Aorta (tissue), 5 donors: ENCODE results near the gene FILIP1L. TPM values are rescaled to one million over a fixed set of nuclear protein-coding genes. Genes with fewer than 3 reads are reported as not detected.

ENCODE experiments used
- ATAC-seq: fragments of 200-7000 bp; cut with Tn5 transposase; one replicate; pipeline ENCODE4 v1.9.1; 2022; ENCODE audit warnings: moderate library complexity; ENCODE audit not compliant: low FRiP score
- DNase-seq, 2 donors: peaks; one replicate each; pipeline ENCODE4 v3.0.0-alpha.2; 2020
- H3K27ac ChIP-seq, 2 donors: one replicate each; pipeline ENCODE4 v1.5.1; 2013; ENCODE audit warnings: low read length in 2 of 2, mild to moderate bottlenecking in 2 of 2, moderate library complexity in 2 of 2, control low read depth in 1 of 2, inconsistent platforms in 1 of 2, low read depth in 1 of 2
- H3K27me3 ChIP-seq, 2 donors: one replicate each; pipeline ENCODE4 v1.6.1; 2013; ENCODE audit warnings: control low read depth in 1 of 2, low read length in 1 of 2, mild to moderate bottlenecking in 1 of 2, moderate library complexity in 1 of 2; ENCODE audit not compliant: insufficient read depth in 2 of 2, control insufficient read depth in 1 of 2
- H3K36me3 ChIP-seq, 2 donors: one replicate each; pipeline ENCODE4 v1.6.1; 2013; ENCODE audit warnings: control low read depth in 1 of 2, low read length in 1 of 2, mild to moderate bottlenecking in 1 of 2; ENCODE audit not compliant: insufficient read depth in 2 of 2, control insufficient read depth in 1 of 2
- H3K4me1 ChIP-seq, 2 donors: one replicate each; pipeline ENCODE4 v1.6.1; 2013; ENCODE audit warnings: low read length in 2 of 2, control low read depth in 1 of 2, mild to moderate bottlenecking in 1 of 2, moderate library complexity in 1 of 2; ENCODE audit not compliant: insufficient read depth in 2 of 2, control insufficient read depth in 1 of 2
- H3K4me3 ChIP-seq, 2 donors: one replicate each; pipeline ENCODE4 v1.5.1; 2013; ENCODE audit warnings: low read length in 2 of 2, control low read depth in 1 of 2, mild to moderate bottlenecking in 1 of 2
- H3K9me3 ChIP-seq: one replicate; pipeline ENCODE4 v1.6.1; 2013; ENCODE audit warnings: mild to moderate bottlenecking, low read length; ENCODE audit not compliant: control insufficient read depth
- WGBS, 2 donors: extraction: QIAGEN DNeasy Blood & Tissue Kit; methylation state at CpG; one replicate each; pipeline ENCODE4 v1.1.7; 2013; 5-methylcytosine and 5-hydroxymethylcytosine counted together
- intact Hi-C, 2 donors: fragments of 100-400 bp; cut with DNase I; formaldehyde crosslinking; loops; one replicate each; pipeline versions ENCODE4 v1.14.2 to v1.15.0; 2022
- polyA plus RNA-seq, 2 donors: library from polyadenylated mRNA; stranded (reverse); fragments of 200-250 nt; gene quantifications; one replicate each; pipeline ENCODE4 v1.2.3, GENCODE V29; 2013
- total RNA-seq, 2 donors: library from RNA; stranded (reverse); fragmentation: NEBNext Ultra II Directional; extraction: Animal tissue kit (Norgen Biotek cat#: 25700); gene quantifications; one replicate each; pipeline ENCODE4 v1.2.1, GENCODE V29; 2021
- donor health status: healthy with polysubstance abuse.
- donor health status: Bipolar disorder and iron deficiency.
- donor health status: DM: no; HTN: no; CAD: no.
- donor health status: DM: no; HTN: no; CAD: no.
- donor health status: DM: yes; HTN: yes; CAD: no.

The FILIP1L gene
- total and polyA plus RNA-seq, 4 donors = 168 to 861 (median 251) TPM

- intact Hi-C loops = loop anchor here (5.0 kb wide), 2 partner anchors 63 to 68 kb away; no protein-coding TSS in a partner anchor
- no peaks in the 10 kb centered on the region for H3K36me3 ChIP-seq
- DNase-seq (no peak), ATAC-seq (peak; percentile 48)
- no peaks in the 10 kb centered on the region for H3K9me3 ChIP-seq
- no peak overlapping the region for H3K4me3 ChIP-seq
- WGBS, 2 donors = 5 to 6% methylated on average over 4 of the region's 4 CpGs
- H3K27me3 ChIP-seq = no peaks in the 10 kb centered on the region
- peak overlapping the region; percentile 22 to 59 for H3K27ac ChIP-seq
- peaks cover 8 to 18% of the 10 kb centered on the region in 2 donors for H3K4me1 ChIP-seq
Observed at GRCh38 chr3:99934975-99935797, 179.1 kb downstream of the FILIP1L start.

DNA sequence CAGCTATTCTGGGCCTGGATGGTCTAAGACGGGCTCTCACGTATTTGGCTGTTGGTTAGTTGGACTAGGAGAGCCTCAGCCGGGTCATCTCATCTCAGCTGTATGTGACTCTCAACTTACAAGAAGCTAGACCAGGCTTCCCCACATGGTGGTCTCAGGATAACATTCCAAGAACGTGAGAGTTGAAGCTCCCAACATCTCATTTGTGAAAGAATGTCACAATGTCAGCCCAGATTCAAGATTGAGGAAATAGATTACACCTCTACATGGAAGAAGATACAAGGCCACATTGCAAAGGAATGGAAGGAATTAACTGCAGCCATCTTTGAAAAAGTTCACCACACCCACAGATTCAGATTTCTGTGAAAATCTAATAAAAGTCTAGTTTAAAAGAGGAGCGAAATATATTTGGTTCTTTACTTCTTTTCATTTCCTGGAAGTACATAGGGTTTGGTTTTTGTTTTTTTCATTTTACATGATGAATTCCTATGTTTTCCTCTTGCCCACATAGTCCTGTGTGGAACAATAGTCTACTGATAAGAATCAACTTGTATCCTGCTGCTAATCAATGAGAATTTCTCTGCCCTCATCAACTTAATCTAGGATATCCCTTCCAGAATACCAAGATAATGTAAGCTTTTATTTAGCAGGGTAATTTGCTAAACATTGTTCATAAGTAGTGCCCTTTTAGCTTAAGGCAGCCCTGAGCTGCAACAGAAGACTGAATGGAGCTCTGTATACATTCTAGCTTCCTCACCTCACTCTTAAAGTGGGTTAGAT is 180.1 kb downstream of the FILIP1L start:
- intact Hi-C loops = no loop called here
- peak overlapping the region in 1 of 2 donors; percentile 40 for H3K27ac ChIP-seq
- peaks cover 8 to 16% of the 10 kb centered on the region in 2 donors for H3K4me1 ChIP-seq
- DNase-seq (no peak), ATAC-seq (no peak)
- WGBS, 2 donors = 91 to 95% methylated on average over 5 of the region's 5 CpGs
- no peaks in the 10 kb centered on the region for H3K9me3 ChIP-seq
- H3K4me3 ChIP-seq = no peak overlapping the region
- H3K27me3 ChIP-seq = no peaks in the 10 kb centered on the region
- H3K36me3 ChIP-seq = no peaks in the 10 kb centered on the region

DNA sequence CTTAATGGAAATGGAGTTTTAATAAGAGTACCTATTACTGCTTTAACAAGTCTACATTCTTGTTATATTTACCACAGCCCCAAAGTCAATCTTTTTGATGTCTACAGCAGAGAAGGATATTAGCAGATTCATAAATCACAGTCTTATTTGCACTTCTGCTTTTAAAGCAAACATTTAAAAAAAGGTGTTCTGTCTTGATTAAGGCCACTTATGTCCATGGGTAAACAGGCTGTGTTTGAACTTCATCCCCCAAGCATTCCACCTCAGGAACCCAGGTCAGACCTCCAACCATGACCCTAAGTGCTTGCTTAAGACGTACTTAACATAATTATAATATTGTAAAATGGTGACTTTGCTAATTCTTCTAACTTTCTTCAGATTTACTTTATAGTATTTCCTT is 183.2 kb downstream of the FILIP1L start:
- ATAC-seq = no peak
- Histone ChIP-seq H3K4me1 (peaks cover 8 to 12% of the 10 kb centered on the region in 2 donors), H3K27me3 (no peaks in the 10 kb centered on the region)

DNA sequence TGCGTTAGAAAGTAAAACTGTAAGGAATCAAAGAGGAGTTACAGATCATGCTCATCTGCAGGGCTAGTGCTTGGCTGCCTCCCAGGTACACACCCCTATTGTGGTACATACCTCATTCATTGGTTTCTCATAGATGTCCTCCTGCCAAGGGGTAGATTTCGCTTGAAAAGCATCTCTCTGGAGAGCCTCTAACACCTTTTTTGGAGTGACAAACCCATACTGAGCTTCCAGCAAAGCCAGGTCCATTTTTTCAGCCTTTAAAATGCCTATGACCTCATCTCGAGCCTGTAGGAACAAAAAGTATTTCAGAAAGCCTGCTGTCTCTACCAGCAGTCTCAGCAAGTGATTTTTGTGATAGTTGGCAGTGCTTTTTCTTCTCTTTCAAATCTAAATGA is 184.6 kb downstream of the FILIP1L start:
- H3K27me3 ChIP-seq = no peaks in the 10 kb centered on the region
- H3K4me3 ChIP-seq = no peak overlapping the region
- no peaks in the 10 kb centered on the region for H3K36me3 ChIP-seq
- H3K4me1 ChIP-seq = peaks cover 10% of the 10 kb centered on the region in 2 donors
- intact Hi-C loops = loop anchor here in 1 of 2 donors (5.0 kb wide), 1 partner anchor 52 kb away; no protein-coding TSS in a partner anchor
- no peaks in the 10 kb centered on the region for H3K9me3 ChIP-seq
- ATAC-seq = peak; percentile 63
- peak; percentile 56 to 83 for DNase-seq
- 7 to 8% methylated on average over 3 of the region's 3 CpGs for WGBS, 2 donors
- peak overlapping the region; percentile 91 to 98 for H3K27ac ChIP-seq

More for the DNA sequence above, 183.2 kb downstream of the FILIP1L start:
- DNase-seq = no peak
- 78 to 81% methylated on average over 1 of the region's 1 CpG for WGBS, 2 donors
- Histone ChIP-seq H3K4me3 (no peak overlapping the region), H3K27ac (peak overlapping the region; percentile 80 to 99), H3K9me3 (no peaks in the 10 kb centered on the region), H3K36me3 (no peaks in the 10 kb centered on the region)
- intact Hi-C loops = no loop called here

- Histone ChIP-seq H3K4me3 (no peak overlapping the region), H3K36me3 (no peaks in the 10 kb centered on the region), H3K27me3 (no peaks in the 10 kb centered on the region), H3K4me1 (peaks cover 8 to 10% of the 10 kb centered on the region in 2 donors), H3K9me3 (no peaks in the 10 kb centered on the region), H3K27ac (peak overlapping the region; percentile 91 to 98)
- intact Hi-C loops = loop anchor here in 1 of 2 donors (5.0 kb wide), 1 partner anchor 52 kb away; no protein-coding TSS in a partner anchor
- WGBS, 2 donors = 25% methylated on average over 7 of the region's 7 CpGs
- DNase-seq (no peak), ATAC-seq (peak; percentile 47)
Observed at GRCh38 chr3:99928771-99929744, 185.2 kb downstream of the FILIP1L start.

DNA sequence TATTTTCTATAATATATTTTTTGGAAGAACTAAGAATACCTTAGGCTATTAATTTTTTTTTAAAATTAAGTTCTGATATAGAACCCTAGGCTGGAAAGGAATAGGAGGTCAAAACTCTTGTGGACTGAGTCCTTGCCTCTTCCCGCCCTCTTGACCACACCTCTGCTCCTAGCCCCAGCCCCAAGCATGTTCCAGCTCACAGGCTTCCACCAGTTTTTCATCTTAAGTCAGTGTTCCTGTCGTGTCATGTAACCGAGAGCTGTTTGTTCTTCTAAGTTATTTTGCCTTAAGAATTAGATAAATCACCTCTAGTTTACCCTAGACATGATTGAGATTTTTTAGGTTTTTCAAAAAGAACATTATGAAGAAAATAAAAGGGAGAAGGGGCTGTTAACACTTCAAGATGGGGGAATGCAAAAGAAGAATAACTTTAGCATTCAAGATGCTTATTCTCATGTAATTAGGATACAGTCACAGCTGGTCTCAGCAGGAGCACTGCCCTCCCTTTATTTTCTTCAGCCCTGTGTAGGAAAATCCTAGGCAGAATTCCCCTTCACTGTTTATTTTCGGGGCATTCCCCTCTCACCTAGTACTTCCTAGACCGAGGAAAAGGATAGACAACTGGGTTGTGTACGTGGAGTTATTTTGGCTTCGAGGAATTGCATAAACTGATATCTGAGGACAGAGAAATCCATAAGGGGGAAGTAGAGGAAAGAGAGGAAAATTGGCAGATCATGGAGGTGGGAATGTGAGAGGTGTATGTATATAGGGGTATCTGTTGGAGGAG is 186.4 kb downstream of the FILIP1L start:
- WGBS, 2 donors = 55 to 64% methylated on average over 7 of the region's 7 CpGs

DNA sequence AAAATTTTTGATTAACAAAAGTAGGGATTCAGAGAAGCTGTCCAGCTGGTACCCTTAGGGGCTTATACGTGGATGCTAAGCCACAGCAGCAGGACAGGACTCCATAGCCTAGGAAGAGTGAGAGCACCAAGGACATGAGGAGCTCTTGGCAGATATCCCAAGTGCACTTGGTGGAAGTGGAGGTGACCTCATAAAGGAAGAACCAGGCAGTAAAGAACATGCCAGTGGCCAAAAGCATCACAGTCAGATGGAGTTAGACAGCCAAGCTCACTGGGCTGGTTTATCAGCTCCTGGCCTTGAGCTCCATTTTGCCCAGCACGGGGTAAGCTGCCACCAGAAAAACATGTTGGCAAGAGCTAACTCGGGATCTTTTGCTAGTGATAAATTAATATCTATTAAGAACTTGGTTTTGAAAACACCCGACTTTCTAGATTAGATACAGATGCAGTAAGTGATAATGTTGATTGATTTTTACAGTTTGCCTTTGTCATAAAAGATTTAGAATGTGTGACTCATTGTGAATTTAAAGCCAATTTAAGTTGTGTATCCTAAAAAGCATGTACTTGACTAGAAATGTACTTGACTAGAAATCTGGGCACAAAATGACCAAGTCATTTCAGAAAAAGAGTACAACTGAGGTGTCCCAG is 188.6 kb downstream of the FILIP1L start:
- intact Hi-C loops = loop anchor here in 1 of 2 donors (5.0 kb wide), 1 partner anchor 48 kb away; no protein-coding TSS in a partner anchor
- DNase-seq (peak in 1 of 2 donors; percentile 61), ATAC-seq (peak; percentile 34)
- no peaks in the 10 kb centered on the region for H3K27me3 ChIP-seq
- H3K9me3 ChIP-seq = no peaks in the 10 kb centered on the region
- no peak overlapping the region for H3K4me3 ChIP-seq
- H3K27ac ChIP-seq = peak overlapping the region; percentile 33 to 95
- no peaks in the 10 kb centered on the region for H3K36me3 ChIP-seq
- WGBS, 2 donors = 2 to 9% methylated on average over 4 of the region's 4 CpGs
- H3K4me1 ChIP-seq = peaks cover 8 to 12% of the 10 kb centered on the region in 2 donors

More for the DNA sequence above, 186.4 kb downstream of the FILIP1L start:
- no peak overlapping the region for H3K4me3 ChIP-seq
- no peaks in the 10 kb centered on the region for H3K9me3 ChIP-seq
- no peaks in the 10 kb centered on the region for H3K36me3 ChIP-seq
- no peaks in the 10 kb centered on the region for H3K27me3 ChIP-seq
- DNase-seq = no peak
- H3K27ac ChIP-seq = peak overlapping the region in 1 of 2 donors; percentile 1
- H3K4me1 ChIP-seq = peaks cover 8 to 10% of the 10 kb centered on the region in 2 donors
- intact Hi-C loops = loop anchor here in 1 of 2 donors (5.0 kb wide), 1 partner anchor 51 kb away; no protein-coding TSS in a partner anchor
- ATAC-seq = no peak
